K562 treated with DMSO at 1 percent for 12 hours (cell line): ENCODE measurements around the gene ICAM2. TPM values are rescaled to one million over a fixed set of nuclear protein-coding genes. Genes with fewer than 3 reads are reported as not detected.

Experiments used
- total RNA-seq: library from RNA; unstranded; fragments of 300-600 nt; gene quantifications from 2 replicates; pipeline ENCODE4 v1.2.3, GENCODE V29; 2022; ENCODE audit not compliant: insufficient read depth

Gene ICAM2
- total RNA-seq, result 40.6 and 54.9 TPM in 2 replicates

GRCh38 chr17:64020056-64020766 is at the start of gene ICAM2:
ICAM2 (minus strand) TSS chr17:64020633; CDS start chr17:64006691, 13,942 bp downstream.

GRCh38 chr17:63998050-63998720 is 22.2 kb downstream of the ICAM2 start, which contains the start of gene PRR29:
PRR29 (plus strand) TSS chr17:63998351; CDS start chr17:63998365, 14 bp downstream.

GRCh38 chr17:63972796-63973195 is 47.6 kb downstream of the ICAM2 start, which contains the start of gene SCN4A:
SCN4A (minus strand) TSS chr17:63972918; CDS start chr17:63972841, 77 bp downstream.

Other genes starting within 250 kb of the ICAM2 start
- gene CCDC47, start 247.0 kb downstream of the ICAM2 start, total RNA-seq, result 29.2 and 72.5 TPM in 2 replicates
- gene DDX42, start 246.5 kb downstream of the ICAM2 start, total RNA-seq, result 21.4 and 68.9 TPM in 2 replicates
- 136 and 182 TPM in 2 replicates for gene PSMC5, start 193.2 kb downstream of the ICAM2 start, total RNA-seq
- 16.3 and 27.0 TPM in 2 replicates for gene FTSJ3, start 193.0 kb downstream of the ICAM2 start, total RNA-seq
- gene SMARCD2, start 177.9 kb downstream of the ICAM2 start, total RNA-seq, result 58.2 and 91.2 TPM in 2 replicates
- 0.41 TPM in 1 of 2 replicates, not detected in the other for gene CSH2, start 147.0 kb downstream of the ICAM2 start, total RNA-seq
- gene GH2, start 138.7 kb downstream of the ICAM2 start, total RNA-seq, result not detected in 2 replicates
- gene CSH1, start 124.1 kb downstream of the ICAM2 start, total RNA-seq, result not detected in 2 replicates
- gene CSHL1, start 109.4 kb downstream of the ICAM2 start, total RNA-seq, result not detected in 2 replicates
- gene GH1, start 101.8 kb downstream of the ICAM2 start, total RNA-seq, result not detected in 2 replicates
- gene CD79B, start 88.3 kb downstream of the ICAM2 start, total RNA-seq, result not detected in 2 replicates
- 0.22 and 0.44 TPM in 2 replicates for gene SCN4A, start 47.7 kb downstream of the ICAM2 start, total RNA-seq
- 0.81 and 3.2 TPM in 2 replicates for gene PRR29, start 22.3 kb downstream of the ICAM2 start, total RNA-seq
- 7.9 and 18.9 TPM in 2 replicates for gene ERN1, start 109.5 kb upstream of the ICAM2 start, total RNA-seq
- 4.5 and 15.6 TPM in 2 replicates for gene TEX2, start 242.6 kb upstream of the ICAM2 start, total RNA-seq